GM19397 (cell line): ENCODE data around the gene RBX1.
"Not testable (repeated sequence)": the region's sequence is repeated elsewhere in the genome, so short reads cannot be mapped to it uniquely, and the experiment has no call there.

Experiments
- ATAC-seq: cut with Tn5 transposase; IDR thresholded peaks from one replicate; pipeline ENCODE4 v1.9.1; 2021; ENCODE audit warnings: mild to moderate bottlenecking, moderate library complexity; ENCODE audit not compliant: unreplicated experiment

The RBX1 gene

GRCh38 chr22:40967111-40967760 lies 16.1 kb downstream of the RBX1 start:
- ATAC-seq, result no peak

- no peak for ATAC-seq
These were observed 21.4 kb downstream of the RBX1 start for GRCh38 chr22:40972587-40972986.

GRCh38 chr22:40973144-40973543 lies 22.0 kb downstream of the RBX1 start:
- no peak for ATAC-seq

- ATAC-seq, result no peak
These were observed 24.2 kb downstream of the RBX1 start for GRCh38 chr22:40975366-40975765.

- ATAC-seq, result no peak
These were observed 25.9 kb downstream of the RBX1 start for GRCh38 chr22:40976866-40977700.

- no peak for ATAC-seq
These were observed 28.0 kb downstream of the RBX1 start for GRCh38 chr22:40979198-40979597.

- no peak for ATAC-seq
These were observed 28.7 kb downstream of the RBX1 start for GRCh38 chr22:40979871-40980270.

GRCh38 chr22:40982482-40983385 lies 31.6 kb downstream of the RBX1 start:
- ATAC-seq, result no peak

GRCh38 chr22:40991298-40991697 lies 40.1 kb downstream of the RBX1 start:
- ATAC-seq, result no peak

- ATAC-seq, result no peak
These were observed 44.6 kb downstream of the RBX1 start for GRCh38 chr22:40995821-40996220.

- no peak for ATAC-seq
These were observed 46.3 kb downstream of the RBX1 start for GRCh38 chr22:40997520-40997919.

- no peak for ATAC-seq
These were observed 48.9 kb downstream of the RBX1 start for GRCh38 chr22:41000040-41000565.

GRCh38 chr22:41000941-41001721 lies 50.0 kb downstream of the RBX1 start:
- no peak for ATAC-seq

- no peak for ATAC-seq
These were observed 50.5 kb downstream of the RBX1 start for GRCh38 chr22:41001722-41002122.

GRCh38 chr22:41002386-41002785 lies 51.2 kb downstream of the RBX1 start:
- ATAC-seq, result not testable (repeated sequence)

GRCh38 chr22:41003066-41003465 lies 51.9 kb downstream of the RBX1 start:
- no peak for ATAC-seq

GRCh38 chr22:41003976-41004375 lies 52.8 kb downstream of the RBX1 start:
- ATAC-seq, result no peak

GRCh38 chr22:41009222-41009948 lies 58.2 kb downstream of the RBX1 start:
- no peak for ATAC-seq

GRCh38 chr22:41015003-41015402 lies 63.8 kb downstream of the RBX1 start:
- ATAC-seq, result no peak
